Testis (tissue), 2 donors: ENCODE data around the gene RASSF1.

Experiments
- POLR2A ChIP-seq: fragments of 450-650 bp; IDR thresholded peaks from one replicate; pipeline ENCODE4 v1.6.1; 2017; ENCODE audit warnings: antibody characterized with exemption, mild to moderate bottlenecking, moderate library complexity
- TF ChIP-seq, protein P1 (sequence below), 3 experiments: fragments of 450-650 bp in 2 of 3; fragments of 200-600 bp in 1 of 3; sonication (generic) in 1 of 3; IDR thresholded peaks; one replicate each; pipeline ENCODE4 v1.5.1; 2016 to 2019; ENCODE audit warnings: antibody characterized with exemption in 3 of 3, mild to moderate bottlenecking in 2 of 3, moderate library complexity in 1 of 3

DNA sequence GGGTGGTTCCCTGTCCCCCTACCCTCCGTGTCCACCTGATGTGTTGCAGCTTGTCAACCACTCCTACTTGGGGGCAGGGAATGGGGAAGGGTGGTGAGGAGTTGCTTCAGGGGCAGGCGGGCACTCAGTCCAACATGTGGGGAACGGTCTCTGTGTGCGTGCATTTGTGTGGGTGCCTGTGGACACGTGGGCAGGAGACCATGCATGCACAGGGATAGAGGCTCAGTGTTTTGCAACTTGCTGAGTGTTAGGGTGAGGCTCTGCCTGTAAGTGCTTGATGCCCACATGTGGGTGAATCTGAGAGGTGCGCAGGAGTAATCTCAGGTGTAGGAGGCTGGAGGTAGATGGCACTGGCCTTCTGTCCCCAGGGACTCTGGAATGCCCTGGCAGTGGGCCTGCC lies 43.1 kb upstream of the RASSF1 start:
- TF ChIP-seq POLR2A = no peak
- TF ChIP-seq, protein P1, sequence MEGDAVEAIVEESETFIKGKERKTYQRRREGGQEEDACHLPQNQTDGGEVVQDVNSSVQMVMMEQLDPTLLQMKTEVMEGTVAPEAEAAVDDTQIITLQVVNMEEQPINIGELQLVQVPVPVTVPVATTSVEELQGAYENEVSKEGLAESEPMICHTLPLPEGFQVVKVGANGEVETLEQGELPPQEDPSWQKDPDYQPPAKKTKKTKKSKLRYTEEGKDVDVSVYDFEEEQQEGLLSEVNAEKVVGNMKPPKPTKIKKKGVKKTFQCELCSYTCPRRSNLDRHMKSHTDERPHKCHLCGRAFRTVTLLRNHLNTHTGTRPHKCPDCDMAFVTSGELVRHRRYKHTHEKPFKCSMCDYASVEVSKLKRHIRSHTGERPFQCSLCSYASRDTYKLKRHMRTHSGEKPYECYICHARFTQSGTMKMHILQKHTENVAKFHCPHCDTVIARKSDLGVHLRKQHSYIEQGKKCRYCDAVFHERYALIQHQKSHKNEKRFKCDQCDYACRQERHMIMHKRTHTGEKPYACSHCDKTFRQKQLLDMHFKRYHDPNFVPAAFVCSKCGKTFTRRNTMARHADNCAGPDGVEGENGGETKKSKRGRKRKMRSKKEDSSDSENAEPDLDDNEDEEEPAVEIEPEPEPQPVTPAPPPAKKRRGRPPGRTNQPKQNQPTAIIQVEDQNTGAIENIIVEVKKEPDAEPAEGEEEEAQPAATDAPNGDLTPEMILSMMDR (IDR thresholded peaks at IDR 0.05) = no peak
